ENCODE data around the gene BST2. TPM values are rescaled to one million over a fixed set of nuclear protein-coding genes. Genes with fewer than 3 reads are reported as not detected.

BST2 gene
- total and polyA plus RNA-seq, 9 donors, result 4.7 to 9.3 (median 6.1) TPM

DNA sequence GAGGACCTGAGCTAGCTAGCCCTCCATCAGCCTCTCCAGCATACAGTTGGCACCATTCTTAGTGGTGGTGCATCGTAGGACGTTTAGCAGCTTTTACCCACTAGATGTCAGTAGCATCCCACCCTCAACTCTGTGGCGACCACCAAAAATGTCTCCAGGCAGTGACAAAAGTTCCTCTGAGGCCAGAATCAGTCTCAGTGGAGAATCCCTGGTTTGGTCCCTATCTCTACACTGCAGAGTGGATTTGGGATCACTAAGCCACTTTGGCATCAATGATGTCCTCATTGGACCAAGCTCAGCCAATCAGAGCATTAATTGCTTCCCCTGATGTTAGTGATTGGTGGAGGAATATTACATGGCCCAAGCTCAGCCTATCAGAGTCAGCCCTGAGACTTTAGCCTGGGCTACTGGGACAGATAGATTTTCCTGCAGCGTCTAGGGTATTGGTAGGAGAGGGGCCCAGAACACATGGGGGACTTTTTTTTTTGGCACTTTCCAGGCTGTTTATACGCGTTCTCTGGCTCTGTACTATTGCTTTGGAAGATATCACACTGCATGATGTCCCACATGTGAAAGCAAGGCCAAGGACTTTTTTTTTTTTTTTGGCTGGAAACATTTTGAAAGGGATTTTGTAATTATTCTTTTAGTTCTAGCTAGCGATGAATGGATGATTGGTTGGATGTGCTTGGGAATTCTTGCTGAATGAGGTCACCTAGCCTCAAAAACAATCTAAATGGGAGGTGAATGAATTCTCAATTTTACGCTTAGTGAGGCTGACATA is 36.0 kb upstream of the BST2 start:
- no peaks in the 10 kb centered on the region for H3K27me3 ChIP-seq (ENCODE audit: control insufficient read depth, insufficient read depth, low read length)
- peaks cover 10% of the 10 kb centered on the region for H3K4me1 ChIP-seq (ENCODE audit: control insufficient read depth, insufficient read depth, low read length)
- peaks cover under 1% of the 10 kb centered on the region for H3K36me3 ChIP-seq (ENCODE audit: control insufficient read depth, insufficient read depth, low read length)
- H3K4me3 ChIP-seq (ENCODE audit: low read length), result no peak overlapping the region
- H3K9me3 ChIP-seq (replicated peaks; ENCODE audit: control insufficient read depth, low read depth, low read length), result peaks cover 5% of the 10 kb centered on the region
- 43% methylated on average over 3 of the region's 8 CpGs for whole genome bisulfite sequencing (ENCODE audit: insufficient coverage)
- H3K27ac ChIP-seq (ENCODE audit: low read length), result peak overlapping the region; percentile 80
- DNase-seq, result peak; percentile 94

GRCh38 chr19:17436874-17437267 is 31.4 kb upstream of the BST2 start:
- Histone ChIP-seq H3K4me3 (ENCODE audit: low read length) (no peak overlapping the region), H3K27me3 (ENCODE audit: control insufficient read depth, insufficient read depth, low read length) (no peaks in the 10 kb centered on the region), H3K9me3 (replicated peaks; ENCODE audit: control insufficient read depth, low read depth, low read length) (peaks cover 5% of the 10 kb centered on the region), H3K4me1 (ENCODE audit: control insufficient read depth, insufficient read depth, low read length) (peaks cover 6% of the 10 kb centered on the region), H3K36me3 (ENCODE audit: control insufficient read depth, insufficient read depth, low read length) (peaks cover 11% of the 10 kb centered on the region), H3K27ac (ENCODE audit: low read length) (no peak overlapping the region)
- 50% methylated on average over 1 of the region's 7 CpGs for WGBS (ENCODE audit: insufficient coverage)
- DNase-seq, result no peak

DNA sequence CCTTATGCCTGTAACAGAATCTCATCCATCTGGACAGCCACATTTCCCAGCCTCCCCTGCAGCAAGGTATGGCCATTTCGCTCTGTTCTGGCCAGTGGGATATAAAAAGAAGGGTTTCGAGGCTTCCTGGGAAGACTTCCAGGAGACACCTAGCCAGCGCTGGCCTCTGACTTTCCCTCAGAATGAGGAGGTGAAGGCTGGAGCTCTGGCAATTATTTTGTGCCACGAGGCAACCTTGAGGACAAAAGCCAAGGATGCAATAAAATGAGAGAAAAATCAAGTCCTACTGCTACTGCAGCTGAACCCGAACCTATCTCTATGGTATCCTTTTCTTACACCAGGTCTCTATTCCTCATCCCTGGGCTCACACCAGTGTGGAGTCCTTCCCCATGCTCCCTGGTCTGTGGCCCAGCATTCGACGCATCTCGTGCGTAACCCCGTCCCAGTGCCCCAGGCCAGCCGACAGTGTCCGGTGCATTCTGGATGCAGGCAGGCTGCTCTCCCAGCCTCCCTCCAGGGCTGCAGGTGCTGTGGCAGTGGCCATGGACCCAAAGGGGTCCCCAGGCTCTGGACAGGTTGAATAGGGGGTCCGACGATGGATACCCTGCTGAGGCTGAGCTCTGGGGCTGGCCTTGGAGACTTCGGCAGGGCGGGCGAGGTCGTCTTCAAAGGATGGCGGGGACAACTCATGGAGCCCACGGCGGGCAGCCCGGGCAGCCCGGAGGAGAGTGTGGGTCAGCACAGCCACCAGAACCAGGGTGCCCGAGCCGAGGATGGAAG is 30.9 kb upstream of the BST2 start:
- no peak for DNase-seq
- Histone ChIP-seq H3K27me3 (ENCODE audit: control insufficient read depth, insufficient read depth, low read length) (no peaks in the 10 kb centered on the region), H3K4me1 (ENCODE audit: control insufficient read depth, insufficient read depth, low read length) (peaks cover 1% of the 10 kb centered on the region), H3K27ac (ENCODE audit: low read length) (no peak overlapping the region), H3K9me3 (replicated peaks; ENCODE audit: control insufficient read depth, low read depth, low read length) (peaks cover 2% of the 10 kb centered on the region), H3K4me3 (ENCODE audit: low read length) (no peak overlapping the region), H3K36me3 (ENCODE audit: control insufficient read depth, insufficient read depth, low read length) (peaks cover 11% of the 10 kb centered on the region)
- 93% methylated on average over 16 of the region's 25 CpGs for WGBS (ENCODE audit: insufficient coverage)

GRCh38 chr19:17435218-17435617 is 29.8 kb upstream of the BST2 start:
- H3K27ac ChIP-seq (ENCODE audit: low read length), result no peak overlapping the region
- H3K4me3 ChIP-seq (ENCODE audit: low read length), result no peak overlapping the region
- no peak for DNase-seq
- WGBS (ENCODE audit: insufficient coverage), result 97% methylated on average over 4 of the region's 7 CpGs
- H3K27me3 ChIP-seq (ENCODE audit: control insufficient read depth, insufficient read depth, low read length), result no peaks in the 10 kb centered on the region
- peaks cover 11% of the 10 kb centered on the region for H3K36me3 ChIP-seq (ENCODE audit: control insufficient read depth, insufficient read depth, low read length)
- no peaks in the 10 kb centered on the region for H3K9me3 ChIP-seq (replicated peaks; ENCODE audit: control insufficient read depth, low read depth, low read length)
- H3K4me1 ChIP-seq (ENCODE audit: control insufficient read depth, insufficient read depth, low read length), result no peaks in the 10 kb centered on the region

GRCh38 chr19:17431417-17431816 is 26.0 kb upstream of the BST2 start:
- WGBS (ENCODE audit: insufficient coverage), result 100% methylated on average over 1 of the region's 7 CpGs
- peaks cover 7% of the 10 kb centered on the region for H3K4me1 ChIP-seq (ENCODE audit: control insufficient read depth, insufficient read depth, low read length)
- H3K9me3 ChIP-seq (replicated peaks; ENCODE audit: control insufficient read depth, low read depth, low read length), result no peaks in the 10 kb centered on the region
- H3K4me3 ChIP-seq (ENCODE audit: low read length), result no peak overlapping the region
- DNase-seq, result no peak
- H3K36me3 ChIP-seq (ENCODE audit: control insufficient read depth, insufficient read depth, low read length), result peaks cover 10% of the 10 kb centered on the region
- H3K27me3 ChIP-seq (ENCODE audit: control insufficient read depth, insufficient read depth, low read length), result no peaks in the 10 kb centered on the region
- H3K27ac ChIP-seq (ENCODE audit: low read length), result no peak overlapping the region

GRCh38 chr19:17429641-17430113 is 24.2 kb upstream of the BST2 start:
- peak; percentile 50 for DNase-seq

DNA sequence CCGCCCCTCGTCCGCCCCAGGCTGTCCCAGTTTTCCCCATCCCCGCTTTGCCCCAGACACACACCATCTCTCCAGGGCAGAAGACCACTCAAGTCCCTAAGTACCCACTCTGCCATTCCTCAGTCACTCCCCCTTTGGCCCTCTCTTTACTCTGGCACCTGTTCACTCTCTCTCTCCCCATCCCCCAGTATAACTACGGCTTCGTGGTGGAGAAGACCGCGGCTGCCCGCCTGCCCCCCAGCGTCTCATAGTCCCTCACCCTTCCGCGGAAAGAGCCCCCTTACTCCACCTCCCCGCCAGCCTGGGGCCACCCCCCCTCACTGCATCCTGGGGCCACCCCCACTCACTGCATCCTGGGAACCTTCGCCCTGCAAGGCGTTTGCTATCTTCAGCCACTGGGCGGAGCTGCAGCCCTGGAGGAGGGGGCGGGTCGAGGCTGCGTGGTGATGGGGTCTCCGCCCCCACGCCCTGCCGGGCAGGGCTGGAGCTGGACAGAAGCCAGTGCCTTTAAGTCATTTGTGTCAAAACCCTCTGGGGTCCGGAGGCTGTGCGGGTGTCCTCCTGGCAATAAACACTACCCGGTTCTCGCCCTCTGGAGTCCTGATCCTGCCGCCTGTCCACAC is 19.4 kb upstream of the BST2 start:
- Histone ChIP-seq H3K9me3 (replicated peaks; ENCODE audit: control insufficient read depth, low read depth, low read length) (no peaks in the 10 kb centered on the region), H3K4me3 (ENCODE audit: low read length) (no peak overlapping the region), H3K36me3 (ENCODE audit: control insufficient read depth, insufficient read depth, low read length) (peaks cover 14% of the 10 kb centered on the region), H3K27me3 (ENCODE audit: control insufficient read depth, insufficient read depth, low read length) (no peaks in the 10 kb centered on the region), H3K4me1 (ENCODE audit: control insufficient read depth, insufficient read depth, low read length) (peaks cover 19% of the 10 kb centered on the region), H3K27ac (ENCODE audit: low read length) (no peak overlapping the region)
- DNase-seq, result peak; percentile 49
- whole genome bisulfite sequencing (ENCODE audit: insufficient coverage), result 12% methylated on average over 19 of the region's 27 CpGs

More at GRCh38 chr19:17429641-17430113, 24.2 kb upstream of the BST2 start:
- Histone ChIP-seq H3K36me3 (ENCODE audit: control insufficient read depth, insufficient read depth, low read length) (no peaks in the 10 kb centered on the region), H3K4me3 (ENCODE audit: low read length) (no peak overlapping the region), H3K9me3 (replicated peaks; ENCODE audit: control insufficient read depth, low read depth, low read length) (no peaks in the 10 kb centered on the region), H3K27ac (ENCODE audit: low read length) (no peak overlapping the region), H3K4me1 (ENCODE audit: control insufficient read depth, insufficient read depth, low read length) (peaks cover 12% of the 10 kb centered on the region), H3K27me3 (ENCODE audit: control insufficient read depth, insufficient read depth, low read length) (no peaks in the 10 kb centered on the region)
- 42% methylated on average over 12 of the region's 17 CpGs for WGBS (ENCODE audit: insufficient coverage)

GRCh38 chr19:17423429-17424208 is 18.2 kb upstream of the BST2 start:
- Histone ChIP-seq H3K4me3 (ENCODE audit: low read length) (no peak overlapping the region), H3K27me3 (ENCODE audit: control insufficient read depth, insufficient read depth, low read length) (no peaks in the 10 kb centered on the region), H3K27ac (ENCODE audit: low read length) (no peak overlapping the region), H3K9me3 (replicated peaks; ENCODE audit: control insufficient read depth, low read depth, low read length) (no peaks in the 10 kb centered on the region), H3K4me1 (ENCODE audit: control insufficient read depth, insufficient read depth, low read length) (peaks cover 21% of the 10 kb centered on the region), H3K36me3 (ENCODE audit: control insufficient read depth, insufficient read depth, low read length) (peaks cover 14% of the 10 kb centered on the region)
- WGBS (ENCODE audit: insufficient coverage), result 84% methylated on average over 10 of the region's 20 CpGs
- DNase-seq, result no peak

DNA sequence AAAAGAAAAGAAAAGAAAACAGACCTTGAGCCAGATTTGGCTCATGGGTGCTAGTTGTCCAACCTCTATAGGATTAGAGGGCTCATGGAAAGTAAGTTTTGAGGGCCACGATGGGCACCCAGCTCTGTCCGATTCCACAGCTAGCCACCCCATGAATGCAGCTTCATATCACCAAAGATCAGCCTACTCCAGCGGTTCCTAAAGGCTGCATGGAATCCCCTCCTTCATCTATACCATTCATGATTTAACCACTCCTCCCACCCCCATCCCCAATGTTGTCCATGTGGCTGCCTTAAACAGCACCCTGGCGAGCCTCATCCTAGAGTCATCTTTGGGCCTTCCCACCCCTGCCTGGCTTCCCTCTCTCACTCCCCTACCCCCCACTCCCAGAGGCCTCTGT is 16.5 kb upstream of the BST2 start:
- no peak overlapping the region for H3K4me3 ChIP-seq (ENCODE audit: low read length)
- no peak for DNase-seq
- peaks cover 24% of the 10 kb centered on the region for H3K4me1 ChIP-seq (ENCODE audit: control insufficient read depth, insufficient read depth, low read length)
- H3K27me3 ChIP-seq (ENCODE audit: control insufficient read depth, insufficient read depth, low read length), result no peaks in the 10 kb centered on the region
- peaks cover 14% of the 10 kb centered on the region for H3K36me3 ChIP-seq (ENCODE audit: control insufficient read depth, insufficient read depth, low read length)
- no peaks in the 10 kb centered on the region for H3K9me3 ChIP-seq (replicated peaks; ENCODE audit: control insufficient read depth, low read depth, low read length)
- H3K27ac ChIP-seq (ENCODE audit: low read length), result no peak overlapping the region
- WGBS (ENCODE audit: insufficient coverage), result 100% methylated on average over 4 of the region's 4 CpGs
